Mucosa of descending colon (tissue), 3 donors: ENCODE results near the gene METTL25B. TPM values are rescaled to one million over a fixed set of nuclear protein-coding genes. Genes with fewer than 3 reads are reported as not detected.

ENCODE experiments used
- ATAC-seq: fragments of 200-7000 bp; cut with Tn5 transposase; one replicate; pipeline ENCODE4 v1.9.1; 2020; ENCODE audit warnings: mild to moderate bottlenecking, moderate library complexity
- DNase-seq, 3 donors: peaks; one replicate each; pipeline ENCODE4 v3.0.0-alpha.2; 2020
- H3K36me3 ChIP-seq: fragments of 200-600 bp; one replicate; pipeline ENCODE4 v1.8.0; 2021; ENCODE audit warnings: low read depth, mild to moderate bottlenecking
- H3K4me1 ChIP-seq: fragments of 200-600 bp; one replicate; pipeline ENCODE4 v1.8.0; 2021; ENCODE audit warnings: low read depth, mild to moderate bottlenecking
- H3K4me3 ChIP-seq: fragments of 200-600 bp; one replicate; pipeline ENCODE4 v1.8.0; 2021; ENCODE audit warnings: mild to moderate bottlenecking
- H3K9me3 ChIP-seq: fragments of 200-600 bp; one replicate; pipeline ENCODE4 v1.8.0; 2021; ENCODE audit warnings: mild to moderate bottlenecking
- CTCF ChIP-seq: fragments of 200-600 bp; IDR thresholded peaks from one replicate; pipeline ENCODE4 v1.8.0; 2022; ENCODE audit warnings: antibody characterized with exemption, mild to moderate bottlenecking
- intact Hi-C, 2 donors: fragments of 100-400 bp; cut with DNase I in 1 of 2; cut with micrococcal nuclease in 1 of 2; formaldehyde crosslinking; loops; one replicate each; pipeline versions ENCODE4 v1.11.0 to v1.11.1; 2022; cut with DNase I, micrococcal nuclease
- total RNA-seq, 3 donors: library from RNA; stranded (reverse); fragmentation: NEBNext Ultra II Directional in 2 of 3; extraction: Animal tissue kit (Norgen Biotek cat#: 25700) in 2 of 3; gene quantifications; one replicate each; pipeline versions ENCODE4 v1.2.1 to v1.2.4, GENCODE V29; 2021 to 2023
- donor health status: DM: no; HTN: no; CAD: no; lungs with moderate emphysema.
- donor health status: DM: no; HTN: no; CAD: no.
- donor health status: DM: no; HTN: yes; CAD: no.

The METTL25B gene
- total RNA-seq, 3 donors from 2014 or later = 35.1 to 58.6 (median 44.4) TPM

- peak; percentile 68 to 82 (median 80) for DNase-seq
- H3K36me3 ChIP-seq = no peaks in the 10 kb centered on the region
- no peaks in the 10 kb centered on the region for H3K9me3 ChIP-seq
- ATAC-seq = peak; percentile 89
- H3K4me1 ChIP-seq = peaks cover 16% of the 10 kb centered on the region
- intact Hi-C loops = loop anchor here in 1 of 2 donors (5.0 kb wide), 1 partner anchor 38 kb away; the partner anchor contains the start of genes ISG20L2 and METTL25B
- peak; percentile 84 for TF ChIP-seq CTCF
- no peak overlapping the region for H3K4me3 ChIP-seq
Measured at GRCh38 chr1:156689035-156689952, 39.0 kb upstream of the METTL25B start.

- H3K9me3 ChIP-seq = no peaks in the 10 kb centered on the region
- no peak for ATAC-seq
- TF ChIP-seq CTCF = no peak
- H3K36me3 ChIP-seq = no peaks in the 10 kb centered on the region
- DNase-seq = no peak
- H3K4me1 ChIP-seq = peaks cover 16% of the 10 kb centered on the region
- intact Hi-C loops = loop anchor here in 1 of 2 donors (5.0 kb wide), 1 partner anchor 37 kb away; the partner anchor contains the start of genes ISG20L2 and METTL25B
- no peak overlapping the region for H3K4me3 ChIP-seq
Measured at GRCh38 chr1:156689953-156690674, 38.2 kb upstream of the METTL25B start.

- H3K4me3 ChIP-seq = no peak overlapping the region
- no peaks in the 10 kb centered on the region for H3K36me3 ChIP-seq
- DNase-seq (no peak), ATAC-seq (no peak)
- no peaks in the 10 kb centered on the region for H3K9me3 ChIP-seq
- peaks cover 16% of the 10 kb centered on the region for H3K4me1 ChIP-seq
- intact Hi-C loops = no loop called here
- no peak for TF ChIP-seq CTCF
Measured at GRCh38 chr1:156690675-156691036, 37.6 kb upstream of the METTL25B start.

GRCh38 chr1:156691191-156691590, 37.1 kb upstream of the METTL25B start:
- no peak for TF ChIP-seq CTCF
- H3K4me3 ChIP-seq = no peak overlapping the region
- ATAC-seq (no peak), DNase-seq (no peak)
- no peaks in the 10 kb centered on the region for H3K36me3 ChIP-seq
- intact Hi-C loops = no loop called here
- H3K4me1 ChIP-seq = peaks cover 16% of the 10 kb centered on the region
- no peaks in the 10 kb centered on the region for H3K9me3 ChIP-seq

GRCh38 chr1:156691665-156692440, 36.4 kb upstream of the METTL25B start:
- intact Hi-C loops = no loop called here
- DNase-seq = no peak

More at GRCh38 chr1:156691665-156692440, 36.4 kb upstream of the METTL25B start:
- H3K4me3 ChIP-seq = no peak overlapping the region
- ATAC-seq = no peak
- TF ChIP-seq CTCF = no peak
- peaks cover 16% of the 10 kb centered on the region for H3K4me1 ChIP-seq
- H3K9me3 ChIP-seq = no peaks in the 10 kb centered on the region
- no peaks in the 10 kb centered on the region for H3K36me3 ChIP-seq
